Esophagus muscularis mucosa (tissue), 3 donors: ENCODE measurements around the gene GGT7.

ENCODE experiments used
- EP300 ChIP-seq: sonication (generic); formaldehyde crosslinking; IDR thresholded peaks from one replicate; pipeline ENCODE4 v1.6.1; 2017; ENCODE audit warnings: antibody characterized with exemption
- TF ChIP-seq, protein P1 (sequence below), 3 experiments: fragments of 200-600 bp in 2 of 3; fragments of 450-650 bp in 1 of 3; sonication (generic) in 2 of 3; IDR thresholded peaks; one replicate each; pipeline ENCODE4 v1.5.1; 2017 to 2019; ENCODE audit warnings: antibody characterized with exemption in 3 of 3, mild to moderate bottlenecking in 2 of 3, moderate library complexity in 1 of 3

DNA sequence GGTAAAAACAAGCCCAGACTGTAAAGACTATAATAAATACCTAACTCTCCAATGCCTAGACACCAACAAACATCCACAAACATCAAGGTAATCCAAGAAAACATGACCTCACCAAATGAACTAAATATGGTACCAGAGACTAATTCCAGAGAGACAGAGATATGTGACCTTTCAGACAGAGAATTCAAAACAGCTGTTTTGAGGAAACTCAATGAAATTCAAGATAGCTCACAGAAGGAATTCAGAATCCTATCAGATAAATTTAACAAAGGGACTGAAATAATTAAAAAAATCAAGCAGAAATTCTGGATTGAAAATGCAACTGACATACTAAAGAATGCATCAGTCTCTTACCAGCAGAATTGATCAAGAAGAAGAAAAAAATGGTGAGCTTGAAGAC lies 73.8 kb downstream of the GGT7 start:
- TF ChIP-seq, protein P1, sequence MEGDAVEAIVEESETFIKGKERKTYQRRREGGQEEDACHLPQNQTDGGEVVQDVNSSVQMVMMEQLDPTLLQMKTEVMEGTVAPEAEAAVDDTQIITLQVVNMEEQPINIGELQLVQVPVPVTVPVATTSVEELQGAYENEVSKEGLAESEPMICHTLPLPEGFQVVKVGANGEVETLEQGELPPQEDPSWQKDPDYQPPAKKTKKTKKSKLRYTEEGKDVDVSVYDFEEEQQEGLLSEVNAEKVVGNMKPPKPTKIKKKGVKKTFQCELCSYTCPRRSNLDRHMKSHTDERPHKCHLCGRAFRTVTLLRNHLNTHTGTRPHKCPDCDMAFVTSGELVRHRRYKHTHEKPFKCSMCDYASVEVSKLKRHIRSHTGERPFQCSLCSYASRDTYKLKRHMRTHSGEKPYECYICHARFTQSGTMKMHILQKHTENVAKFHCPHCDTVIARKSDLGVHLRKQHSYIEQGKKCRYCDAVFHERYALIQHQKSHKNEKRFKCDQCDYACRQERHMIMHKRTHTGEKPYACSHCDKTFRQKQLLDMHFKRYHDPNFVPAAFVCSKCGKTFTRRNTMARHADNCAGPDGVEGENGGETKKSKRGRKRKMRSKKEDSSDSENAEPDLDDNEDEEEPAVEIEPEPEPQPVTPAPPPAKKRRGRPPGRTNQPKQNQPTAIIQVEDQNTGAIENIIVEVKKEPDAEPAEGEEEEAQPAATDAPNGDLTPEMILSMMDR (IDR thresholded peaks at IDR 0.05), result no peak
- no peak for TF ChIP-seq EP300
